ENCODE data around the gene HOXD11. TPM values are rescaled to one million over a fixed set of nuclear protein-coding genes. Genes with fewer than 3 reads are reported as not detected.

Gene HOXD11
- total RNA-seq, 1 donor from 2014 or later = not detected

- H3K27ac Mint-ChIP-seq (ENCODE audit: unreplicated experiment) = no peak overlapping the region
- peak; percentile 65 for DNase-seq
- H3K27me3 Mint-ChIP-seq (ENCODE audit: unreplicated experiment) = peaks cover 49% of the 10 kb centered on the region
- peaks cover 19% of the 10 kb centered on the region for H3K4me1 Mint-ChIP-seq (ENCODE audit: low read depth, unreplicated experiment)
- peaks cover 27% of the 10 kb centered on the region for H3K9me3 Mint-ChIP-seq (ENCODE audit: unreplicated experiment)
- peak overlapping the region; percentile 82 for H3K4me3 Mint-ChIP-seq (ENCODE audit: unreplicated experiment)
- TF ChIP-seq CTCF (IDR thresholded peaks at IDR 0.05; ENCODE audit: partially characterized antibody, unreplicated experiment) = no peak
- H3K36me3 Mint-ChIP-seq (ENCODE audit: unreplicated experiment) = no peaks in the 10 kb centered on the region
Measured at GRCh38 chr2:176081837-176082524, 25.1 kb upstream of the HOXD11 start.

- Mint-ChIP-seq H3K4me1 (ENCODE audit: low read depth, unreplicated experiment) (peaks cover 19% of the 10 kb centered on the region), H3K9me3 (ENCODE audit: unreplicated experiment) (peaks cover 27% of the 10 kb centered on the region), H3K27me3 (ENCODE audit: unreplicated experiment) (peaks cover 51% of the 10 kb centered on the region), H3K27ac (ENCODE audit: unreplicated experiment) (no peak overlapping the region), H3K4me3 (ENCODE audit: unreplicated experiment) (peak overlapping the region; percentile 70), H3K36me3 (ENCODE audit: unreplicated experiment) (no peaks in the 10 kb centered on the region)
- DNase-seq = no peak
- TF ChIP-seq CTCF (IDR thresholded peaks at IDR 0.05; ENCODE audit: partially characterized antibody, unreplicated experiment) = no peak
Measured at GRCh38 chr2:176082525-176082823, 24.6 kb upstream of the HOXD11 start.

- Mint-ChIP-seq H3K27ac (ENCODE audit: unreplicated experiment) (no peak overlapping the region), H3K4me1 (ENCODE audit: low read depth, unreplicated experiment) (peaks cover 19% of the 10 kb centered on the region), H3K27me3 (ENCODE audit: unreplicated experiment) (peaks cover 53% of the 10 kb centered on the region), H3K36me3 (ENCODE audit: unreplicated experiment) (no peaks in the 10 kb centered on the region), H3K4me3 (ENCODE audit: unreplicated experiment) (peak overlapping the region; percentile 69), H3K9me3 (ENCODE audit: unreplicated experiment) (peaks cover 27% of the 10 kb centered on the region)
- no peak for TF ChIP-seq CTCF (IDR thresholded peaks at IDR 0.05; ENCODE audit: partially characterized antibody, unreplicated experiment)
- no peak for DNase-seq
Measured at GRCh38 chr2:176082824-176083751, 24.0 kb upstream of the HOXD11 start.

GRCh38 chr2:176083796-176084261 lies 23.3 kb upstream of the HOXD11 start, which contains the start of gene EVX2:
TSS of gene EVX2 (minus strand) at chr2:176083962. CDS start at chr2:176083776, 186 bp downstream.
- Mint-ChIP-seq H3K9me3 (ENCODE audit: unreplicated experiment) (peaks cover 24% of the 10 kb centered on the region), H3K27me3 (ENCODE audit: unreplicated experiment) (peaks cover 55% of the 10 kb centered on the region), H3K27ac (ENCODE audit: unreplicated experiment) (no peak within 1 kb of the TSS), H3K4me3 (ENCODE audit: unreplicated experiment) (peak within 1 kb of the TSS; percentile 80), H3K4me1 (ENCODE audit: low read depth, unreplicated experiment) (peaks cover 13% of the 10 kb centered on the region), H3K36me3 (ENCODE audit: unreplicated experiment) (no peaks in the 10 kb centered on the region)
- TF ChIP-seq CTCF (IDR thresholded peaks at IDR 0.05; ENCODE audit: partially characterized antibody, unreplicated experiment) = no peak
- no peak for DNase-seq
